Liver (tissue), 9 donors: ENCODE data around the gene CNTD1. TPM values are rescaled to one million over a fixed set of nuclear protein-coding genes. Genes with fewer than 3 reads are reported as not detected.

Experiments used
- DNase-seq: peaks from one replicate; pipeline ENCODE4 v3.0.0-alpha.2; 2017; ENCODE audit warnings: low spot score
- H3K27ac ChIP-seq, 2 donors: one replicate each; pipeline ENCODE4 v1.7.0; 2013; ENCODE audit warnings: inconsistent platforms in 2 of 2, low read length in 2 of 2, control low read depth in 1 of 2, low read depth in 1 of 2, mild to moderate bottlenecking in 1 of 2
- H3K27me3 ChIP-seq, 4 donors: one replicate each; pipeline versions ENCODE4 v1.6.1 to v1.7.0; 2013; ENCODE audit warnings: low read length in 3 of 4, inconsistent platforms in 1 of 4, mild to moderate bottlenecking in 1 of 4, moderate library complexity in 1 of 4; ENCODE audit not compliant: control insufficient read depth in 4 of 4, insufficient read depth in 4 of 4
- H3K36me3 ChIP-seq, 4 donors: one replicate each; pipeline versions ENCODE4 v1.6.1 to v1.7.0; 2013; ENCODE audit warnings: low read length in 3 of 4, mild to moderate bottlenecking in 3 of 4, low read depth in 1 of 4, moderate library complexity in 1 of 4; ENCODE audit not compliant: control insufficient read depth in 4 of 4, insufficient read depth in 3 of 4
- H3K4me1 ChIP-seq, 4 donors: one replicate each; pipeline versions ENCODE4 v1.6.1 to v1.7.0; 2013; ENCODE audit warnings: low read length in 3 of 4, mild to moderate bottlenecking in 3 of 4, moderate library complexity in 1 of 4; ENCODE audit not compliant: control insufficient read depth in 4 of 4, insufficient read depth in 4 of 4
- H3K4me3 ChIP-seq, 3 donors: one replicate each; pipeline versions ENCODE4 v1.6.1 to v1.7.0; 2013; ENCODE audit warnings: low read length in 3 of 3, control low read depth in 1 of 3, low read depth in 1 of 3, mild to moderate bottlenecking in 1 of 3
- H3K9ac ChIP-seq, 2 donors: one replicate each; pipeline ENCODE4 v1.7.0; 2013; ENCODE audit warnings: low read length in 2 of 2, mild to moderate bottlenecking in 2 of 2, moderate library complexity in 2 of 2, control low read depth in 1 of 2, low read depth in 1 of 2
- H3K9me3 ChIP-seq, 4 donors: one replicate each; pipeline versions ENCODE4 v1.6.1 to v1.7.0; 2013; ENCODE audit warnings: low read length in 3 of 4; ENCODE audit not compliant: control insufficient read depth in 4 of 4
- ATF3 ChIP-seq: IDR thresholded peaks from 2 replicates; pipeline ENCODE4 v1.6.1; 2016; ENCODE audit warnings: antibody characterized with exemption
- EGR1 ChIP-seq, 2 donors: IDR thresholded peaks; 2 replicates each; pipeline ENCODE4 v1.6.1; 2016 to 2018; ENCODE audit warnings: antibody characterized with exemption in 2 of 2, low read depth in 2 of 2
- FOXA2 ChIP-seq: IDR thresholded peaks from 2 replicates; pipeline ENCODE4 v1.6.1; 2016; ENCODE audit warnings: antibody characterized with exemption
- GABPA ChIP-seq, 2 donors: IDR thresholded peaks in 1 of 2; conservative IDR thresholded peaks in 1 of 2; 2 replicates each; pipeline ENCODE4 v1.6.1; 2016; ENCODE audit warnings: antibody characterized with exemption in 2 of 2, mild to moderate bottlenecking in 1 of 2, moderate library complexity in 1 of 2
- HNF4A ChIP-seq, 2 donors: conservative IDR thresholded peaks; 2 replicates each; pipeline ENCODE4 v1.6.1; 2016; ENCODE audit warnings: antibody characterized with exemption in 2 of 2, mild to moderate bottlenecking in 2 of 2
- HNF4G ChIP-seq: IDR thresholded peaks from 2 replicates; pipeline ENCODE4 v1.6.1; 2016; ENCODE audit warnings: antibody characterized with exemption
- JUND ChIP-seq, 2 donors: IDR thresholded peaks; 2 replicates each; pipeline ENCODE4 v1.6.1; 2016; ENCODE audit warnings: antibody characterized with exemption in 2 of 2
- MAX ChIP-seq: IDR thresholded peaks from 2 replicates; pipeline ENCODE4 v1.6.1; 2016; ENCODE audit warnings: antibody characterized with exemption
- NR2F2 ChIP-seq: IDR thresholded peaks from 2 replicates; pipeline ENCODE4 v1.6.1; 2016; ENCODE audit warnings: antibody characterized with exemption
- RAD21 ChIP-seq, 2 donors: IDR thresholded peaks; 2 replicates each; pipeline ENCODE4 v1.6.1; 2016; ENCODE audit warnings: antibody characterized with exemption in 2 of 2, mild to moderate bottlenecking in 2 of 2
- REST ChIP-seq: IDR thresholded peaks from 2 replicates; pipeline ENCODE4 v1.6.1; 2016; ENCODE audit warnings: antibody characterized with exemption, mild to moderate bottlenecking
- RXRA ChIP-seq, 2 donors: IDR thresholded peaks; 2 replicates each; pipeline ENCODE4 v1.6.1; 2017 to 2018; ENCODE audit warnings: antibody characterized with exemption in 2 of 2, mild to moderate bottlenecking in 1 of 2
- SP1 ChIP-seq: IDR thresholded peaks from 2 replicates; pipeline ENCODE4 v1.6.1; 2018; ENCODE audit warnings: antibody characterized with exemption, mild to moderate bottlenecking
- YY1 ChIP-seq: IDR thresholded peaks from 2 replicates; pipeline ENCODE4 v1.6.1; 2016; ENCODE audit warnings: antibody characterized with exemption, mild to moderate bottlenecking
- ZBTB33 ChIP-seq: IDR thresholded peaks from 2 replicates; pipeline ENCODE4 v1.6.1; 2016; ENCODE audit warnings: antibody characterized with exemption
- WGBS: extraction: QIAGEN DNeasy Blood & Tissue Kit; methylation state at CpG from one replicate; pipeline ENCODE4 v1.1.7; 2013; 5-methylcytosine and 5-hydroxymethylcytosine counted together
- polyA plus RNA-seq, 2 donors: library from polyadenylated mRNA; stranded (reverse) in 1 of 2; unstranded in 1 of 2; fragments of 200-250 nt in 1 of 2; fragments of >200 nt in 1 of 2; fragmentation: Nextera tagmentation in 1 of 2; extraction: Ambion mirVana in 1 of 2; gene quantifications; one replicate each; pipeline versions ENCODE4 v1.2.1 to v1.2.3, GENCODE V29; 2013 to 2015
- total RNA-seq, 2 donors: library from RNA; depleted of rRNA; stranded (reverse); fragments of >200 nt; gene quantifications; one replicate each; pipeline ENCODE4 v1.2.3, GENCODE V29; 2014
- donor health status: healthy.
- donor health status: healthy.
- donor health status: healthy.
- donor health status: healthy.
- donor health status: healthy.

The CNTD1 gene
- total and polyA plus RNA-seq, 4 donors, result 0.28 to 0.93 (median 0.89) TPM; not detected in 1

- TF ChIP-seq ZBTB33 (no peak), RXRA (IDR thresholded peaks at IDR 0.05) (no peak), SP1 (no peak), NR2F2 (no peak), HNF4A (conservative IDR thresholded peaks at IDR 0.05) (no peak), MAX (no peak), REST (no peak), FOXA2 (no peak), HNF4G (no peak), EGR1 (IDR thresholded peaks at IDR 0.05; ENCODE audit: low read depth in 2 of 2) (no peak), YY1 (no peak)
- peaks cover 0 to 9% (median 7%) of the 10 kb centered on the region in 4 donors for H3K36me3 ChIP-seq
- no peak overlapping the region for H3K4me3 ChIP-seq
- H3K4me1 ChIP-seq, result peaks cover 0 to 14% (median 5%) of the 10 kb centered on the region in 4 donors
- no peak overlapping the region for H3K27ac ChIP-seq
- H3K9me3 ChIP-seq, result no peaks in the 10 kb centered on the region
- H3K9ac ChIP-seq, result no peak overlapping the region
- no peaks in the 10 kb centered on the region for H3K27me3 ChIP-seq
- 84% methylated on average over 1 of the region's 1 CpG for WGBS
- no peak for DNase-seq
Measured at GRCh38 chr17:42806249-42806648, 7.6 kb downstream of the CNTD1 start.

- no peak overlapping the region for H3K27ac ChIP-seq
- no peak for DNase-seq
- H3K27me3 ChIP-seq, result no peaks in the 10 kb centered on the region
- no peak overlapping the region for H3K4me3 ChIP-seq
- H3K9ac ChIP-seq, result no peak overlapping the region
- peaks cover 4 to 22% (median 19%) of the 10 kb centered on the region in 4 donors for H3K36me3 ChIP-seq
- peaks cover 0 to 14% (median 5%) of the 10 kb centered on the region in 4 donors for H3K4me1 ChIP-seq
- H3K9me3 ChIP-seq, result no peaks in the 10 kb centered on the region
- TF ChIP-seq GABPA (IDR thresholded peaks at IDR 0.05 in 1 of 2, conservative IDR thresholded peaks at IDR 0.05 in 1 of 2) (peak in 1 of 2 donors; percentile 31), RAD21 (IDR thresholded peaks at IDR 0.05) (peak in 1 of 2 donors; percentile 21), MAX (no peak), REST (no peak), JUND (IDR thresholded peaks at IDR 0.05) (no peak), HNF4A (conservative IDR thresholded peaks at IDR 0.05) (no peak), ATF3 (no peak), YY1 (no peak)
- WGBS, result 33% methylated on average over 3 of the region's 3 CpGs
Measured at GRCh38 chr17:42809250-42809649, 10.6 kb downstream of the CNTD1 start.
